Measurements from ENCODE around the gene CCDC91.

Gene CCDC91

GRCh38 chr12:28290262-28290661 lies 100.0 kb downstream of the CCDC91 start:
- Histone ChIP-seq H3K27me3 (ENCODE audit: insufficient read depth, poor library complexity, severe bottlenecking) (no peaks in the 10 kb centered on the region), H3K4me3 (replicated peaks; ENCODE audit: insufficient read depth, low read length) (no peak overlapping the region), H3K27ac (replicated peaks) (no peak overlapping the region)
- DNase-seq (ENCODE audit: low read depth in 1 of 2, low spot score in 1 of 2): no peak
- TF ChIP-seq POLR2AphosphoS5 (IDR thresholded peaks at IDR 0.05; ENCODE audit: low read depth) (no peak), SPI1 (IDR thresholded peaks at IDR 0.05; ENCODE audit: borderline replicate concordance, low read depth) (no peak), REST (IDR thresholded peaks at IDR 0.05; ENCODE audit: insufficient replicate concordance, low read depth) (no peak), CTCF (IDR thresholded peaks at IDR 0.05; ENCODE audit: insufficient read depth, low read length) (no peak)

- H3K4me3 ChIP-seq (replicated peaks; ENCODE audit: insufficient read depth, low read length): no peak overlapping the region
- TF ChIP-seq CTCF (IDR thresholded peaks at IDR 0.05; ENCODE audit: insufficient read depth, low read length): no peak
- TF ChIP-seq POLR2AphosphoS5 (IDR thresholded peaks at IDR 0.05; ENCODE audit: low read depth): no peak
- no peak for TF ChIP-seq REST (IDR thresholded peaks at IDR 0.05; ENCODE audit: insufficient replicate concordance, low read depth)
- TF ChIP-seq SPI1 (IDR thresholded peaks at IDR 0.05; ENCODE audit: borderline replicate concordance, low read depth): no peak
- TF ChIP-seq GABPA (IDR thresholded peaks at IDR 0.05; ENCODE audit: low read depth): no peak
- no peaks in the 10 kb centered on the region for H3K27me3 ChIP-seq (ENCODE audit: insufficient read depth, poor library complexity, severe bottlenecking)
- no peak for DNase-seq (ENCODE audit: low read depth in 1 of 2, low spot score in 1 of 2)
- no peak overlapping the region for H3K27ac ChIP-seq (replicated peaks)
Observed at GRCh38 chr12:28292699-28293098, 102.4 kb downstream of the CCDC91 start.

GRCh38 chr12:28294300-28294699 lies 104.0 kb downstream of the CCDC91 start:
- no peak overlapping the region for H3K4me3 ChIP-seq (replicated peaks; ENCODE audit: insufficient read depth, low read length)
- H3K27me3 ChIP-seq (ENCODE audit: insufficient read depth, poor library complexity, severe bottlenecking): no peaks in the 10 kb centered on the region
- DNase-seq (ENCODE audit: low read depth in 1 of 2, low spot score in 1 of 2): peak; percentile 27 to 78
- TF ChIP-seq POLR2AphosphoS5 (IDR thresholded peaks at IDR 0.05; ENCODE audit: low read depth) (peak; percentile 39; the same call in 1 of the 2 replicates), SPI1 (IDR thresholded peaks at IDR 0.05; ENCODE audit: borderline replicate concordance, low read depth) (peak; percentile 81), REST (IDR thresholded peaks at IDR 0.05; ENCODE audit: insufficient replicate concordance, low read depth) (no peak), CTCF (IDR thresholded peaks at IDR 0.05; ENCODE audit: insufficient read depth, low read length) (no peak), GABPA (IDR thresholded peaks at IDR 0.05; ENCODE audit: low read depth) (no peak)
- H3K27ac ChIP-seq (replicated peaks): no peak overlapping the region
